Suppressor macrophage (primary cell): Measurements from ENCODE around the gene TNFRSF1A.
A peak's percentile ranks its signal among the peaks of the same experiment; 100 is the strongest.

ENCODE experiments used
- DNase-seq, 4 experiments: peaks; one replicate each; pipeline ENCODE4 v3.0.0-alpha.2; 2020 to 2022

Gene TNFRSF1A

DNA sequence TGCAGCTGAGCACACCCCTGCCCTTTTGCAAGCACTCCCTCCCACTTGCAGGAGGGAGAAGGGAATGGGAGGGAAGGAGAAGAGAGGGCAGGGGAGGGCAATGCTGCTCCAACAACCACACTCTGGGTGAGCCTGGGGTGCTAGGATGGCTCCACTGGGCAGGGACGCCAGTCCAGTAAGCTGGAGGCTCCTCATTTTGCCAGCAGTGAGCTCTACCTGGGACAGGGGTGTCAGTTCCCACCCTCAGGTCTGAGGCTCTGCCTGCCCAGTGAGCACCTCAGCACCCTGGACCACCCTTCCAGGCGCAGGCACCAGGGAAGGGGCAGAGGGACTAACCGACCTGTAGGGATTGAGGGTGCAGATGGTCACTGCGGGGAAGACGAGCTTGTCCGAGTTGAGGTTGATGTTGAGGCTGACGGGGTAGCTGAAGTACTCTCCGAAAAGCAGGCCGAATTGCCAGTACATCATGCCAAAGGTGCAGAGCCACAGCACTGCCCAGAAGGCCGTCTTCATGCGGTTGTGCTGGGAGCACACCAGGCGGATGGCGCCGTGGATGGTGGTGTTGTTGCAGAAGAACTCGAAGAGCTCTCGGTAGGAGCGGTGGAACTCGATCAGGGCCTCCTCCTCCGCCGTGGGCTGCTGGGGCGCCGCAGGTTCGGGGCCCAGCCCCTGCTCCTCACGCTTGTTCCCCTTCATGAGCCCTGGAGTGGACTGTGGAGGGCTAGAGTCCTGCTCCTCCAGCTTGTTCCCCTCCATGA, 32.3 kb upstream of the TNFRSF1A start:
- DNase-seq: no peak

DNA sequence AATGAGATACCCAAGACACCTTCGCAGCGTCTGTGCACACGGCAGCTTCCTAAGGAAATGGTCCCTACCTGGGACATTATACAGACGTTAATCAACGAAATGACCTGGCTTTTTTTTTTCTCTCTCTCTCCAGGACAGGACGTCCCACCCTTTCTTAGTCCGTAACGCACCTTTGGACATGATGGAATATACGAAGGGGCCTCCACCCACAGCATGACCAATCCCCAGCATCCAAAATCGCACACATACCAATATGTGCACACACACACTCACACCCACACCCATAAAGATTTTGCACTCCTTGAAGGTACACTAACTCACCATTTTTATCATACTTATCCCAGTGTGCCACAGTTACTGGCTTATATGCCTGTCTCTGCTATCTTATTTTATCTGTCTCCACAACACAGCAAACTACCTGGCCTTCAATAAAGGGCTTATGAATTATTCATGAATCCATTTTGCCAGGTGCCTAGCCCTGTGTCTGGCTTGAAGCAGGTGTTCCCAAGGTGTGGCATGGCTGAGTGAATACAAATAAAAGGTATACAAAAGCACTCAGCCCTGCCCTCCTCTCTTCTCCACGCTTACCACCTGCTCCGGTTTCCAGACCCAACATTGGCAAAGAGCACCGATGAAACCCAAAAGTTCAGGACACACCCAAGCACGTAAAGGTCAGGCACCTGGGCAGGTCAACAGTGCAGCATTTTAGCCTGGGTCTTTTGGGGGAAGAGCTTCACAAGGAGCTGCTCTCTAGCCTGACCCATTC, 31.3 kb upstream of the TNFRSF1A start:
- no peak for DNase-seq

DNA sequence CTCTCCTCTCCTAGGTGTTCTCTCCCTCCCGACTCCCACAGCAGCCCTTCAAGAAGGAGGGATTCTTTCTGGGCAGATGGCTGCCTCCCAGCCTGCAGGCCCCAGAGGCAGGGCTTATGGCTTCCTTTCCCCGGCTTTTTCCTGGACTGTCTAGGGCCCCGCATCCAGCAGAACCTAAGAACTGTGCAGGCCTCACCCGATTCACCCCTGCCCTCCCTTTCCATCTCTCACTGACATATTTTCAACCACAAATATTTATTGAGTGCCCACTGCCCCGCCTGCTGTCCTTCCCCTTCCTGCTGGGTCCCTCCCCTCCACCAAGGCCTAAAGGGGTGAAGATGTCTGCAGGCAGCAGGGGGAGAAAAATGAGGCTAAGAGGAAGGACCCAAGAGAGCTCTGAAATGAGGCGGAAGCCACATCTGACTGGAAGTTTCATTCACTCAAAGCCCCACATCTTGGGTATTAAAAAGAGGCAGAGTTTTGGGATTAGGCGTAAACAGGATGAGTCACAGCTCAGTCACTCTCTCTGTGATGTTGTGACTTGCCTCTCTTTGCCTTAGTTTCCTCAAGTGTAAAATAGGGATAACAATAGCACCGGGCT, 30.6 kb upstream of the TNFRSF1A start:
- DNase-seq: peak; percentile 42 to 70 (median 58)

DNA sequence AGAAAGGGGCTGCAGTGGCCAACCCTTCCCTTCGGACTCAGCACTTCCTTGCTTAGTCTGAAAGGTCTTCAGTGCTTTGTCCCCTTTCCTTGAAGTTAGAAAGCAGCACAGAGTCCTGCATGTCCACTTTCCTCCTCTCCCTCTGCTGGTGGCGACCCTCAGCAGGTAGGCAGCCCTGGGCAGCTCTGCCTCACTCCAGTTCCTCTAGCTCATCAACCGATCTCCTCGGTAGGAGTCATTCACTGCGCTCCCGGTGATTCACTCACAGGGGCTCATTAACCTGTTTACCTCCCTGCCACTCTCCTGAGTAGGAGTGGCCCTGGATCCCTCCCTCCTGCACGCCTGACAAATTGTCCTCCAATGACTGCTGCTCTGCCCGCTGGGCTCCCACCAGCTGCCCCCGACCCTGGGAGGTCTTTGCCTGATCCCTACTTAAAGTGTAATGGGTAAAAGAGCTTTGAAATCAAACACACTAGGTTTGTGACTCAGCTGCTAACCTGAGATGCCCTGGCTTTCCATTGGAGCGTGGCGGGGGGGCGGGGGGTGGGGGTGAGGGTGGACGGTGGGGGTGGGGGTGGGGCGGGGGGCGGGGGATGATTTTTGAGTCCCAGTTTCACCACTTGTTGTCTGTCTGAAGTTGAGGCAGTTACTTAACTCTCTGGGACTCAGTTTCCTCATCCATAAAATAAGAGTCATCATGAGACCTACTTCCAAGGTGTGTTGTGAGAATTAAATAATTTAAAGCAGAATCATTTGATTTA, 29.3 kb upstream of the TNFRSF1A start:
- no peak for DNase-seq

DNA sequence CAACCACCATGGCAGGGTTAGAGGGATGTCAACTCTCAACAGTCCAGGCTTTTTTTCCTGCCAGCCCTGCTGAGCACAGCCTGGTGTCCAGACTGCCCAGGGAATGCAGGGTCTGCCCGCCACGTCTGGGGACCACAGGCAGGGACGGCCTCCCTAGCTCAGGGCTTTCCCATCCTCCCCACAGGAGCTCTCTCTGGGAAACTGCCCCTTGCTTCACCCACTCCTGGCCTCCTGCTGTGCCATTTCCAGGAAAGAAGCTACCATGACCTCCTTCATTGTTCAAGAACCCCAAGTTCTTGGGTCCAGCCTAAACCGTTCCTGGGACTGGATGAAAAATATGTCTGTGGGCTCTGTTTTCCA, 28.7 kb upstream of the TNFRSF1A start:
- DNase-seq: no peak

DNA sequence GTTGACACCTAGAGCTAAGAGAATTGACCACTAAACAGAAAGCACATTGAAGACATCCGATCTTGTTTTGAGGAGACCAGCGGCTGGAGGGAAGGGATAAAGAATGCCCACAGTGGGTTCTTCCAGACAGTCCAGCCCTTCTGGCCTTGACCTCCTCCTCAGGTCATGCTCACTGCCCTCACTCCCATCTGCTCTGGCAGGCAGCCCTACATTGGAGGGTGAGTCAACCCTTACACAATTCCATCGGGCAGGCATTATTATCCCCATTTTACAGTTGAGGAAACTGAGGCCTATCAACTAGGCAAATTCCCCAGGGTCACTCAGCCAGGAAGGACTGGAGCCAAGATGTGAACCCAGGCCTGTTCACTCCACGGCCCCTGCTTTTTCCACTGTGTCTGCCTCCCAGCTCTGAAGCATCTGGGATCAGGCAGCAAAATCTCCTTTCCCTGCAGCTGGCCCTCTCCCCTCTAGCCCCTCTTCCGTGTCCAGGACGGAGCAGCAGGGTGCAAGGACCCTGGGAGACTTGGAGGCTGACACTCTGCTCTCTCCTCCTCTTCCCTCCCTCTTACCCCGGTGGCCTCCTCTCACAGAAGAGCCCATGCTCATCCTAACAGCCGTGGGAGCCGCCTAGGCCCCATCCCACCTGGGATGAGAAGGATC, 28.2 kb upstream of the TNFRSF1A start:
- DNase-seq: no peak

DNA sequence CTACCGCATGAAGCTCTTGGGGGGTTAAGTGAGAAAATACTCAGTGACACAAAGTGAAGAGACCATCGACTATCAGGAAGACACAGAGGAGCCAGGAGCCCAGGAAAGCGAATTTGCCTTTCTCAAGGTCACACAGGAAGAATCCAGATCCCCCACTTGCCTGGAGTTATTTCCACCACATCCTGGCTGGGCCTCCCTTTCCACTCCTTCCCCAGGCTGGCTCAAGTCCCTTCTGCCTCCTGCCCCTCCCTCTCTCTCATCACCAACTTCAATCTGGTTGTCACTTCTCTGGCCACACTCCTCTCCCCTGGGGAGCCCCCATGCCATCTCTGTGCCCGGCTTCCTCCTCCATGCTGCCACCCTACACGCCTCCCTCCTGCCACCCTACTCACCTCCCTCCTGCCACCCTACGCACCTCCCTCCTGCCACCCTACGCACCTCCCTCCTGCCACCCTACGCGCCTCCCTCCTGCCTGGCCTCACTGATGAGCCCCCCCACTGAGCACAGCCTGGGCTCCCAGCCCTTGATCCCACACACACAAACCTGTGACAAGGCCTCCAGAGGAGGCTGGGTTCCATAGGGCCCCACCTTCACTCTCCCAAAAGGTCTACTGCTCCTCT, 27.1 kb upstream of the TNFRSF1A start:
- DNase-seq: no peak

DNA sequence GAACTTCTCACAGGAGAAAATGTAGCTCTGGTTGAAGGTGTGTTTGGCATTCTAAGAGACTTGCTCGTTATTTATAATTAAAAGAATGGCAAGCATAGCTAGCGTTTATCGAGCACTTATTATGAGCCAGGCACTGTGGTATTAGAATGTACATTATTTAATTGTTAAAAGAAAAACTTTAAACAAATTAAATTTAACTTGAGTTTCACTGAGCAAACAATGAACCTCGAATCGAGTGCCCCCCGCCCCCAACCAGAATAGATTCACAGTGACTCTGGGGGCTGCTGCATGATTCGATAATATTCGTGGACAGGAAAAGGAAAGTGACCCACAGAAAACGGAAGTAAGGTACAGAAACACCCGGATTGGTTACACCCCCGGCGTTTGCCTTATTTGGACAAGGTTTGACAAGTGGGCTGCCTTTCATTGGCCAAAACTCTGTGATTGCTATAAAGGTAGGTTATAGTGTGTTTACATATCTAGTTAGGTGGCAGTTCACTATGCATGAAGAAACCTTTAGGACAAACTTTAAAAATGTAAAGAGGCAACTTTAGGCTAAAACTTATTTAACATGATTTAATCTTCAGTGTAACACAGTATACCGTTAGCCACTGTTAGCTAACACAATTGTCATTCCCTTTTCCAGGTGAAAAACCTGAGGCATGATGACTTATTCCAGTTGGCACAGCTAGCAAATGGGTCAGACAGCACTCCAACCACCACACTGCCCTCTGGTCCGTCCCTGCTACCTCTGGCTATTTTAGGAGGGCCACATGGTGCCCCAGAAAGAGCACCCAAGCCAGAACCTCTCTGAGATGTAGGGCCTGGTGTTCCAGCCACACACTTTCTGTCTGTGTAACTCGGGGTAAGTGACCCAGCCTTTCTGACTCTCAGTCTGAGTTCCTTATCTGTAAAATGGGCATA, 26.4 kb upstream of the TNFRSF1A start:
- DNase-seq: peak; percentile 61 to 72 (median 70)

DNA sequence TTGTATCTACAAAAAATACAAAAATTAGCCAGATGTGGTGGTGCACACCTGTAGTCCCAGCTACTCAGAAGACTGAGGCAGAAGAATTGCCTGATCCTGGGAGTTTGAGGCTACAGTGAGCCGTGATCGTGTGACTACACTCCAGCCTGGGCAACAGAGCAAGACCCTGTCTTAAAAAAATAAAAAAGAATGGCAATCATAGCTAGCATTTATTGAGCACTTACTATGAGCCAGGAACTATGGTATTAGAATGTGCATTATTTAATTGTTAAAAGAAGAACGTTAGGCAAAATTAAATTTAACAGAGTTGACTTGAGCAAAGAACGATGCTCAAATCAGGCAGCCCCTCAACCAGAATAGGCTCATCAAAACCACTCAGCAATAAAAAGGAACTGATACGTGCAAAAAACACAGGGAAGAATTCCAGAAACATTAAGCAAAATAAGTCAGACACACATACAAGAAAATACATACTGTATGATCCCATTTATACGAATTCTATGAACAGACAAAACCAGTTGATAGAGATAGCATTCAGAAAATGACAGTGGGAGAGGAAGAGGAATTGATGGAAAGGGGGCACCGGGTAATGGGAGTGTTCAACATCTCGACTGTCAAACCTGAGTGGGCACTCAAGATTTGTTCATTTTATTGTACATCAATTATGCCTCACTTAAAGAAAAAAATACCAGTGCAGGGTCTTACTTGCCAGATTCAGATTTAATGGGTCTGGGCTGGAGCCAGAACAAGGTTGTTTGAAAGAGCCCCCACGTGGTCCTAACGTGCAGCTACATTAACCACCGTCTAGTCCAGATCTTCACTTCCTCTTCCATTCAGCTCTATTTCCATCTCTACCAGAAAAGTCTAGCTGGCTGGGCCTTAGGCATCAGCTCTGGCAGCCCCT, 25.4 kb upstream of the TNFRSF1A start:
- peak; percentile 61 to 82 (median 77) for DNase-seq

DNA sequence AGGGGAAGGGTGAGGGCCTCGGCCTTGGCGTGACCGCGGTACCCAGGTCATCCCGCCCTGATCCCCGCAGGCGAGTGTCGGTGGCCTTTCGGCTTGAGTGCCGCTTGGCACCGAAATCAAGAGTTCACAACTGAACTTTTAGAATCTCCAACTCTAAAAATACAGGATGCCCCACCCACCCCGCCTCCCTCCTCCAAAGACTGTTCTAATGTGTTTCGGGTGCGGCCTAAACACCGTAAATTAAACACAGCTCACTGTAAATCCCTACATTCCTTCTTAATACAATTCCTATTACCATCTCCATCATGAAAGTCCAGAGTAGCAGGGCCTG, 22.1 kb upstream of the TNFRSF1A start:
- no peak for DNase-seq

DNA sequence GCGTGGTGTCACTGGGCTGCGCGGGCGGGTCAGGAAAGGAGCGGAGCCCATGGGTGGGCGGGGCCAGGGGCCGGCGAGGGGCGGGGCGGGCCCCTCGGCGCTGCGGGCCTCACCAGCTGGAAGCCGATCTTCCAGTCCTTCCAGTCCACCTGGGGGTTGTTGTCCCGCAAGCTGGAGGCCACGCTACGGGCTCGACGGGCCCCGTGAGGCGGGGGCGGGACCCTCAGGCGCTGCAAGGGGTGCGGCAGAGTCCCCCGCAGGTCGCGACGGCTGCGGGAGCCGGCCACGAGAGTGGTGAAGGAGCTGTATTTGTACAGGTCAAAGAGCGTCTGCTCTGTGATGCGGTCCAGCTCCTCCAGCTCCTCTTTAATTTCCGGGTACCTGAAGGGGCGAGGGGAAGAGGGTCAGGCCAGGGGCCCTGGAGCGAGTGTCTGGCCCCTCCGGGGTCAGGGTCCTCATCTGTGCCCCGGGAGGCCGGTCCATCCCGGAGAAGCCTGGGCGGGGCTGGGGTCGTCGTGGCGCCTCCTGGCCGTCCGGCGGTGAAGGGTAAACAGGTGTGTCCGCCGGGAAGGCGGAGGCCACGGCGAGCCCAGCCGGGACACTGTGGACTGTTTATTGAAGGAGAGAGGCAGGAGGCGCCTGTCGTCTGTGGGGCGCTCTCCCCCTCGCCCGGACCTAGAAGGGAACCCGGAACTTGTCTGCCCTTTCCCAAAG, 21.6 kb upstream of the TNFRSF1A start:
- DNase-seq: peak; percentile 84 to 95 (median 90)

DNA sequence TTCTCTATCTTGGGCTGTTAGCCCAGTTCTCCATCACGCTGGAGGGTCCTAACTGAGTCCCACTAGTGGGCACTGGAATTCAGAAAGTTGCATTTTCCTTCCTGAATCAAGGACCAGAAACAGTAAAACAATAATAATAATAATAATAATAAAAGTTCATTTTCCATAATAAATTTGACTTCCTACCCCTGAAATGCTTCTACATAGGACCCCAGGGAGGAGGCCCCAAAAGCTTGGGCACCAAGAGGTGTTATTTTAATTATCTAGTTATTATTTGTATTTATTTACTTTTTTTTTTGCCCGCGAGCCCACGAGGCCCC, 21.1 kb upstream of the TNFRSF1A start:
- no peak for DNase-seq

DNA sequence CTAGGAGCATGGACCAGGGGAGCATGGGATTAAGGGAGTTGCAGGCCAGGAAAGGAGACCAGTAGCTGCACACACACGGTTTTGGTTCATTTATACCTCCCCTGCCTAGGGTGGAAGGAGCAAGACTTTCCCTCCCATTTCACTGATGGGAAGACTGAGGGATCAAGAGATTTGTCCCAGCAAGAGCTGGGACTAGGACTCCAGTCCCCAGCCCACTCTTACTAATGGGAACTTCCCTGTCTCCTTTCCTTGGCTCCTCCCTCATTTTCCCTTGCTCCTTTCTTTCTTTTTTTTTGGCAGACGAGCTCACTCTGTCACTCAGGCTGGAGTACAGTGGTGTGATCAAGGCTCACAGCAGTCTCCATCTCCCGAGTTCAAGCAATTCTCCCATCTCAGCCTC, 20.5 kb upstream of the TNFRSF1A start:
- peak in 1 of 4 experiments; percentile 12 for DNase-seq

DNA sequence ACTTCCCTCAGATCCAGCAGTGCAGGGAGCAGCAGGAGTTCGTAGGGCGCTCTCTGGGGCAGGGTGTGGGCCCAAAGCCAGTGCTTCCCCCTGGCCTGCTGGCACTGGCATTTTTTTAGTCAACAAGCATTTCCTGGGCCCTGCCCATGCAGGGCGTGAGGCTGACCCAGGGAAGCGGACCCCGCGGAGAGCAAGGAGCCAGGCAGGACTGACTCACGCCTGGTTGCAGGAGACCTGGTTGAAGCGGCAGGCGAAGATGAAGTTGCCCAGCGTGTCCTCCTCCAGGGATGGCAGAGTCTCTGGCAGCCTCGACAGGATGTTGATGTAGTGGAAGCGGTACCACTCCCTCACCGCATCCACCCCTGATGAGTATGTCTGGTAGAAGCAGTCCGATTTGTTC, 20.0 kb upstream of the TNFRSF1A start:
- DNase-seq: peak; percentile 69 to 77 (median 72)

DNA sequence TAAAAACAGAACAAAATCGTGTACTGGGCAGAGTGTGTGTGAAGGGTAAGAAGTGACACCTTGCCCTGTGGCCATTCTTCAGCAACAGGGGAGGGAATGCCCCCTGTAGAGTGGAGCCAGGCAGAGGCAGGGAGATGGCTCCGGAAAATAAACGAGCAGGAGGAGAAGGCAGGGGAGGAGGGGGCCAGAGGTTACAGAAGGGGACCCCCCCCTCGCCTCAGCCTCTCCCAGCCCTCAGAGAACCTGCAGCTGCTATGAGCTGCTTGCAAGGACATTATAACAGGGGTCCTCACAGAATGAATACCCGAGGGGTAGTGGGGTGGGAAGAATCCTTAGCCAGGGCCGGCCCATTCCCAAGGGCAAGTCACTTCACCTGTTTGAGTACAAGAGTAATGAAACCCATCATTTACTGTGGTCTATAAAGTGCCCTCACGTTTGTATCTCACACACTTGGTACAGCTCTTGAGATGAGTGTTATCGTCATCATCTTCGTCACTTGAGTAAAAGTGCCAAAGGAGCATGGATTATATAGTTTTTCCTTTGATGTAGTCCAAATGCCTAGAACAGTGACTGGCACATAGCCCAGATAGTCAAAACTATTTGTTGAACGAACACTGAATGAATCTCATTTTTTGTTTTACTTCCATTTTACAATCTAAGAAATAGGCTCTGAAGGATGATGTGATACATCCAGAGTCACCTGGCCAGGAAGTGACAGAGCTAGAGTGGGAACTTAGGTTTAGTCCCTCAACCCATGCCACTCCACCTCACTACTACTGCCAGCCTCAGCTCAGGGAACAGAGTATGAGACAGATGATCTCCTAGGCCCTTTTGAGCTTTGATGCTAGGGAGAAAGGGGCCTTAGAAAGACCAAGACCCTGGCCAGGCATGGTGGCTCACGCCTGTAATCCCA, 19.0 kb upstream of the TNFRSF1A start:
- DNase-seq: no peak

DNA sequence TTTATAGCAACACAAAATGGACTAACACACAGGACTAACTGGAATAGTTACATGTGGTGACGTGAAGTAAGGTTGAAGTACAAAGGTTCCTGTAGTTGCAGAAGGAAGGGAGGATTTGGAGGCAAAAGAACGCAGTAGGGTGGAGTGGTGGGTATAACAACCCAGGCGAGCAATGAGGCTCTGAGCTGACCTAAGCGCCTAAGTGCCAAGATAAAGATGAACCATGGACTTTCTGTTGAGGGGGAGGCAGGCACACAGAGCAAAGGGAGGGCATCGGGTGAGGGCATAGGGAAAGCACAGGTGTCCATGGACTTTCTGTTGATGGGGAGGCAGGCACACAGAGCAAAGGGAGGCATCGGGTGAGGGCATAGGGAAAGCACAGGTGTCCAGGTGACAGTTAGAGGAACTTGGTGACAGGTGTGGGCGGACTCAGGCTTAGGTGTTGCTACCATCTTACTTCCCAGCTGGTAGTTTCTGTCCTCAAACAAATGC, 18.2 kb upstream of the TNFRSF1A start:
- no peak for DNase-seq

DNA sequence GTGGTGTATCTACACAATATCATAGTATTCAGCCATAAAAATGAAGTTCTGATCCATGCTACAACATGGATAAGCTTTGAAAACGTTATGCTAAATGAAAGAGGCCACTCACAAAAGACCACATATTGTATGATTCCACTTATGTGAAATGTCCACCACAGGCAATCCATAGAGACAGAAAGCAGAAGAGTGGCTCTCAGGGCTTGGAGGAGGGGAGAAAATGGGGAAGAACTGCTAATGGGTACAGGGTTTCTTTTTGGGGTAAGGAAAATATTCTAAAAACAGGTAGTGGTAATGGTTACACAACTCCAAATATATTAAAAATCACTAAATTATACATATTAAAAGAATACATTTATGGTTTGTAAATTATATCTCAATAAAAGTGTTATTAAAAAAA, 17.0 kb upstream of the TNFRSF1A start:
- peak; percentile 64 to 80 (median 74) for DNase-seq

DNA sequence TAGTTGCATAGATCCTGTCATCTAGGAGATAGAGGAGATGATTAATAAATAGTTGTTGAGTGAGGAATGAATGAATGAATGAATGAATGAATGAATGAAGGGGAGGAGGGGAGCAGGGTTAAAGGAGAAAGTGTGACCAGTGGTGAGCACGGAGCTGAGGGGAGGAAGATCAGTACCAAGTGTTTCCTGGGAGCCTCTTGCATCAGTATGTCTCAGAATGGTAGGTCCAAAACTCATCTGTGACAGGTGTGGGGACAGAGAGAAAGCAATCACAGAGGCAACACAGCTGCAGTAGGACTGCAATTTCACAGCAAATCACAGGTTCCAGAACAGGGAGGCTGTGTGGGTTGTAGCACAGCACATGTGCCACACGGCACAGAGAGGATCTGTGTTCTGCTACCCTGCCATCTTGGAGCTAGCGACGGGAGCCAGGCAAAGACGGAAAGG, 14.5 kb upstream of the TNFRSF1A start:
- DNase-seq: no peak
